Chondrocyte (in vitro differentiated cells): ENCODE results near the gene SORL1-AS1. TPM values are rescaled to one million over a fixed set of nuclear protein-coding genes. Genes with fewer than 3 reads are reported as not detected.

Experiments used
- DNase-seq: peaks from one replicate; pipeline ENCODE4 v3.0.0; 2021; ENCODE audit warnings: mixed read lengths, low spot score
- H3K27ac Mint-ChIP-seq: one replicate; pipeline ENCODE4 v1.8.0; 2021; ENCODE audit warnings: mild to moderate bottlenecking, moderate library complexity, mixed read lengths; ENCODE audit not compliant: unreplicated experiment
- H3K27me3 Mint-ChIP-seq: 2 replicates; pipeline ENCODE4 v1.8.0; 2021; ENCODE audit warnings: low read depth, mixed read lengths
- H3K36me3 Mint-ChIP-seq: 2 replicates; pipeline ENCODE4 v1.8.0; 2021; ENCODE audit warnings: low read depth, mixed read lengths
- H3K4me1 Mint-ChIP-seq: 2 replicates; pipeline ENCODE4 v1.8.0; 2021; ENCODE audit warnings: low read depth, mild to moderate bottlenecking, mixed read lengths
- H3K4me3 Mint-ChIP-seq: one replicate; pipeline ENCODE4 v1.8.0; 2021; ENCODE audit warnings: mild to moderate bottlenecking, moderate library complexity, mixed read lengths; ENCODE audit not compliant: unreplicated experiment
- H3K9me3 Mint-ChIP-seq: 2 replicates; pipeline ENCODE4 v1.8.0; 2021; ENCODE audit warnings: low read depth, mixed read lengths
- CTCF ChIP-seq: fragments of 200-600 bp; sonication (generic); IDR thresholded peaks from 2 replicates; pipeline ENCODE4 v1.5.0; 2021; ENCODE audit warnings: antibody characterized with exemption, mild to moderate bottlenecking, moderate library complexity
- total RNA-seq: library from RNA; stranded (reverse); gene quantifications from 3 replicates; pipeline ENCODE4 v1.2.1, GENCODE V29; 2021

Gene SORL1-AS1

GRCh38 chr11:121389651-121390050 is 63.1 kb downstream of the SORL1-AS1 start:
- H3K27ac Mint-ChIP-seq, result no peak overlapping the region
- no peak overlapping the region for H3K4me3 Mint-ChIP-seq

More at GRCh38 chr11:121389651-121390050, 63.1 kb downstream of the SORL1-AS1 start:
- TF ChIP-seq CTCF, result no peak
- Mint-ChIP-seq H3K9me3 (peaks cover 6% of the 10 kb centered on the region), H3K27me3 (peaks cover 33% of the 10 kb centered on the region), H3K36me3 (no peaks in the 10 kb centered on the region), H3K4me1 (no peaks in the 10 kb centered on the region)
- no peak for DNase-seq

Other genes starting within 250 kb of the SORL1-AS1 start
- gene SC5D, start 160.2 kb downstream of the SORL1-AS1 start, total RNA-seq, result 38.9 to 53.4 TPM (median 47.6 TPM) in 3 replicates
- gene SORL1, start 653 bp downstream of the SORL1-AS1 start, total RNA-seq, result 0.85 to 0.92 TPM (median 0.87 TPM) in 3 replicates